A673 (cell line): ENCODE measurements around the gene PPP1R13L. TPM values are rescaled to one million over a fixed set of nuclear protein-coding genes. Genes with fewer than 3 reads are reported as not detected.
"Not testable (repeated sequence)": the region's sequence is repeated elsewhere in the genome, so short reads cannot be mapped to it uniquely, and the experiment has no call there.

Experiments used
- BruUV-seq: library from RNA; stranded (reverse); fragments of 400-500 nt; replicated peaks from 2 replicates; lab custom pipeline; 2021; lab: Mats Ljungman, UMichigan
- CTCF ChIA-PET: fragments of 300-600 bp; sonication (Branson Sonifier 250); formaldehyde crosslinking; loops from one replicate; lab custom pipeline; 2022; ENCODE audit warnings: antibody characterized with exemption; lab: Charles Lee
- POLR2A ChIA-PET: fragments of 300-600 bp; sonication (Branson Sonifier 250); formaldehyde crosslinking; loops from one replicate; lab custom pipeline; 2022; ENCODE audit warnings: antibody characterized with exemption; ENCODE audit not compliant: low non-redundant PET; lab: Charles Lee
- DNase-seq: peaks from one replicate; pipeline ENCODE4 v3.0.0-alpha.2; 2015; ENCODE audit warnings: low spot score
- H3K27ac ChIP-seq: fragments of 200-600 bp; sonication (generic); 2 replicates; pipeline ENCODE4 v1.5.1; 2016; ENCODE audit warnings: mixed run types, low read depth, mild to moderate bottlenecking, mixed read lengths, antibody characterized with exemption, low read length; ENCODE audit not compliant: poor library complexity, severe bottlenecking
- H3K27me3 ChIP-seq: fragments of 200-600 bp; sonication (generic); replicated peaks from 2 replicates; pipeline ENCODE4 v1.6.1; 2017; ENCODE audit warnings: mixed run types, low read depth, mild to moderate bottlenecking, mixed read lengths, antibody characterized with exemption, low read length; ENCODE audit not compliant: insufficient read depth, poor library complexity
- H3K36me3 ChIP-seq: fragments of 200-600 bp; sonication (generic); 2 replicates; pipeline ENCODE4 v1.6.1; 2016; ENCODE audit warnings: mixed run types, mild to moderate bottlenecking, mixed read lengths, antibody characterized with exemption, low read length; ENCODE audit not compliant: insufficient read depth, poor library complexity, severe bottlenecking
- H3K4me1 ChIP-seq: fragments of 200-600 bp; sonication (generic); 2 replicates; pipeline ENCODE4 v1.6.1; 2017; ENCODE audit warnings: mixed run types, mild to moderate bottlenecking, mixed read lengths, antibody characterized with exemption, low read length; ENCODE audit not compliant: insufficient read depth, poor library complexity, severe bottlenecking
- H3K4me3 ChIP-seq: fragments of 200-600 bp; sonication (generic); 2 replicates; pipeline ENCODE4 v1.5.1; 2016; ENCODE audit warnings: low read depth, mixed run types, mild to moderate bottlenecking, mixed read lengths, low read length; ENCODE audit not compliant: poor library complexity, severe bottlenecking
- H3K9me3 ChIP-seq: fragments of 200-600 bp; sonication (generic); 2 replicates; pipeline ENCODE4 v1.6.1; 2016; ENCODE audit warnings: mixed run types, low read depth, mild to moderate bottlenecking, mixed read lengths, antibody characterized with exemption, low read length; ENCODE audit not compliant: poor library complexity, severe bottlenecking
- EZH2 ChIP-seq: fragments of 200-600 bp; sonication (generic); IDR thresholded peaks from 2 replicates; pipeline ENCODE4 v1.6.1; 2017; ENCODE audit warnings: borderline replicate concordance, low read depth, mild to moderate bottlenecking, mixed read lengths, antibody characterized with exemption, low read length; ENCODE audit not compliant: poor library complexity, severe bottlenecking
- intact Hi-C: fragments of 100-400 bp; cut with micrococcal nuclease; formaldehyde crosslinking; loops from one replicate; pipeline ENCODE4 v1.10.0; 2022; ENCODE audit not compliant: unreplicated experiment
- total RNA-seq: library from RNA; stranded (reverse); gene quantifications from 2 replicates; pipeline ENCODE4 v1.2.3, GENCODE V29; 2021
- TF ChIP-seq, protein P1 (sequence below): fragments of 300-800, 200-600 bp; sonication (generic); conservative IDR thresholded peaks from 2 replicates; pipeline ENCODE4 v1.5.1; 2017; ENCODE audit warnings: low read depth, mild to moderate bottlenecking, antibody characterized with exemption, low read length, moderate library complexity, mixed read lengths

PPP1R13L gene
- total RNA-seq, 1 experiment from 2014 or later = 5.5 TPM

GRCh38 chr19:45408830-45409556, 4.1 kb upstream of the PPP1R13L start:
- H3K27me3 ChIP-seq = no peaks in the 10 kb centered on the region
- H3K4me3 ChIP-seq = no peak overlapping the region
- H3K36me3 ChIP-seq = peaks cover 16% of the 10 kb centered on the region
- TSS peak; percentile 63 for BruUV-seq
- no peaks in the 10 kb centered on the region for H3K9me3 ChIP-seq
- DNase-seq = no peak
- TF ChIP-seq, protein P1, sequence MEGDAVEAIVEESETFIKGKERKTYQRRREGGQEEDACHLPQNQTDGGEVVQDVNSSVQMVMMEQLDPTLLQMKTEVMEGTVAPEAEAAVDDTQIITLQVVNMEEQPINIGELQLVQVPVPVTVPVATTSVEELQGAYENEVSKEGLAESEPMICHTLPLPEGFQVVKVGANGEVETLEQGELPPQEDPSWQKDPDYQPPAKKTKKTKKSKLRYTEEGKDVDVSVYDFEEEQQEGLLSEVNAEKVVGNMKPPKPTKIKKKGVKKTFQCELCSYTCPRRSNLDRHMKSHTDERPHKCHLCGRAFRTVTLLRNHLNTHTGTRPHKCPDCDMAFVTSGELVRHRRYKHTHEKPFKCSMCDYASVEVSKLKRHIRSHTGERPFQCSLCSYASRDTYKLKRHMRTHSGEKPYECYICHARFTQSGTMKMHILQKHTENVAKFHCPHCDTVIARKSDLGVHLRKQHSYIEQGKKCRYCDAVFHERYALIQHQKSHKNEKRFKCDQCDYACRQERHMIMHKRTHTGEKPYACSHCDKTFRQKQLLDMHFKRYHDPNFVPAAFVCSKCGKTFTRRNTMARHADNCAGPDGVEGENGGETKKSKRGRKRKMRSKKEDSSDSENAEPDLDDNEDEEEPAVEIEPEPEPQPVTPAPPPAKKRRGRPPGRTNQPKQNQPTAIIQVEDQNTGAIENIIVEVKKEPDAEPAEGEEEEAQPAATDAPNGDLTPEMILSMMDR = no peak
- no peak for TF ChIP-seq EZH2
- ChIA-PET POLR2A (no interaction called here), CTCF (no interaction called here)
- peaks cover 2% of the 10 kb centered on the region for H3K4me1 ChIP-seq
- intact Hi-C loops = no loop called here
- no peak overlapping the region for H3K27ac ChIP-seq

DNA sequence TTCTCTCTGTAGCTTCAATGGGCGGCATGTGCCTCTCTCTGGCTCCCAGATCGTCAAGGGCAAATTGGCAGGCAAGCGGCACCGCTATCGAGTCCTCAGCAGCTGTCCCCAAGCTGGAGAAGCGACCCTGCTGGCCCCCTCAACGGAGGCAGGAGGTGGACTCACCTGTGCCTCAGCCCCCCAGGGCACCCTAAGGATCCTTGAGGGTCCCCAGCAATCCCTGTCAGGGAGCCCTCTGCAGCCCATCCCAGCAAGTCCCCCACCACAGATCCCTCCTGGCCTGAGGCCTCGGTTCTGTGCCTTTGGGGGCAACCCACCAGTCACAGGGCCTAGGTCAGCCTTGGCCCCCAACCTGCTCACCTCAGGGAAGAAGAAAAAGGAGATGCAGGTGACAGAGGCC, 3.3 kb upstream of the PPP1R13L start:
- Histone ChIP-seq H3K4me1 (peaks cover 10% of the 10 kb centered on the region), H3K9me3 (no peaks in the 10 kb centered on the region), H3K27me3 (no peaks in the 10 kb centered on the region), H3K4me3 (no peak overlapping the region), H3K27ac (no peak overlapping the region), H3K36me3 (peaks cover 7% of the 10 kb centered on the region)
- TF ChIP-seq EZH2 = no peak
- TF ChIP-seq, protein P1 = no peak
- POLR2A ChIA-PET = no interaction called here
- CTCF ChIA-PET = no interaction called here
- intact Hi-C loops = no loop called here
- BruUV-seq = no TSS peak
- no peak for DNase-seq

- DNase-seq, CTCF ChIA-PET, H3K27ac ChIP-seq, intact Hi-C loops, H3K36me3 ChIP-seq, H3K9me3 ChIP-seq, BruUV-seq, H3K4me1 ChIP-seq, POLR2A ChIA-PET, H3K27me3 ChIP-seq: not testable (repeated sequence)
- H3K4me3 ChIP-seq = peak overlapping the region; percentile 68
These were observed 2.7 kb upstream of the PPP1R13L start for GRCh38 chr19:45407585-45407984.

GRCh38 chr19:45407091-45407375, 2.2 kb upstream of the PPP1R13L start:
- H3K27ac ChIP-seq = peak overlapping the region; percentile 96
- TF ChIP-seq, protein P1 = no peak
- no peak for TF ChIP-seq EZH2
- H3K27me3 ChIP-seq = no peaks in the 10 kb centered on the region
- ChIA-PET CTCF (no interaction called here), POLR2A (no interaction called here)
- H3K4me1 ChIP-seq = peaks cover 10% of the 10 kb centered on the region
- intact Hi-C loops = no loop called here
- no peaks in the 10 kb centered on the region for H3K9me3 ChIP-seq
- no peaks in the 10 kb centered on the region for H3K36me3 ChIP-seq
- BruUV-seq = no TSS peak
- peak overlapping the region; percentile 68 for H3K4me3 ChIP-seq
- no peak for DNase-seq
